K562 (cell line): ENCODE data around the gene STX19. TPM values are rescaled to one million over a fixed set of nuclear protein-coding genes. Genes with fewer than 3 reads are reported as not detected.
A peak's percentile ranks its signal among the peaks of the same experiment; 100 is the strongest.

Experiments
- DPF2 ChIP-seq: fragments of 450-650 bp; IDR thresholded peaks from 2 replicates; pipeline ENCODE4 v1.6.1; 2016
- KLF16 ChIP-seq: IDR thresholded peaks from 2 replicates; pipeline ENCODE4 v1.6.1; 2016; ENCODE audit warnings: antibody characterized with exemption
- MBD1 ChIP-seq: fragments of 250-450 bp; sonication (Bioruptor Pico); IDR thresholded peaks from 2 replicates; pipeline ENCODE4 v1.8.0; 2022; ENCODE audit warnings: inconsistent platforms
- PCBP2 ChIP-seq: fragments of 200-400 bp; formaldehyde crosslinking; IDR thresholded peaks from 2 replicates; pipeline ENCODE4 v1.6.1; 2018; ENCODE audit warnings: low read length, low read depth, mild to moderate bottlenecking, moderate library complexity; ENCODE audit not compliant: poor library complexity, severe bottlenecking
- POLR2A ChIP-seq: fragments of 450-650 bp; conservative IDR thresholded peaks from 2 replicates; pipeline ENCODE4 v1.6.1; 2016
- POLR2B ChIP-seq: fragments of 450-650 bp; IDR thresholded peaks from 2 replicates; pipeline ENCODE4 v1.6.1; 2018; ENCODE audit warnings: low read depth; ENCODE audit not compliant: partially characterized antibody
- PYGO2 ChIP-seq: fragments of 450-650 bp; IDR thresholded peaks from 2 replicates; pipeline ENCODE4 v1.6.1; 2016; ENCODE audit warnings: mild to moderate bottlenecking, missing genetic modification characterization, moderate library complexity, missing compliant biosample characterization
- SIN3B ChIP-seq: fragments of 450-650 bp; IDR thresholded peaks from 2 replicates; pipeline ENCODE4 v1.6.1; 2017; ENCODE audit warnings: low read depth, mild to moderate bottlenecking, moderate library complexity
- SIRT6 ChIP-seq: IDR thresholded peaks from one replicate; pipeline ENCODE4 v1.6.1; 2012; ENCODE audit warnings: low read depth, mild to moderate bottlenecking, control low read depth, inconsistent platforms, low read length, moderate library complexity
- polyA plus RNA-seq, 8 experiments: library from polyadenylated mRNA; depleted of rRNA in 4 of 8; stranded (reverse) in 5 of 8; unstranded in 3 of 8; fragments of >200 nt; fragmentation: Nextera tagmentation in 2 of 8; fragmentation: Illumina TruSeq in 1 of 8; extraction: Ambion mirVana in 2 of 8; extraction: Trizol in 1 of 8; gene quantifications; 2 replicates each; pipeline versions ENCODE4 v1.2.1 to v1.2.3, GENCODE V29; 2011 to 2014; ENCODE audit warnings: inconsistent platforms in 1 of 8, missing spikeins in 1 of 8
- total RNA-seq, 7 experiments: library from RNA; depleted of rRNA in 6 of 7; stranded (reverse); fragments of >200 nt in 6 of 7; fragmentation: Illumina TruSeq in 2 of 7; extraction: Trizol in 2 of 7; gene quantifications; 2 replicates each; pipeline versions ENCODE4 v1.2.1 to v1.2.3, GENCODE V29; 2011 to 2021; ENCODE audit warnings: low replicate concordance in 1 of 7
- TF ChIP-seq, protein P1 (sequence below): fragments of 250-450 bp; sonication (Bioruptor Pico); IDR thresholded peaks from 2 replicates; pipeline ENCODE4 v1.4.0; 2020; ENCODE audit warnings: mild to moderate bottlenecking, moderate library complexity, borderline replicate concordance
- TF ChIP-seq, protein P2 (sequence below): fragments of 450-650 bp; IDR thresholded peaks from 2 replicates; pipeline ENCODE4 v1.6.1; 2016; ENCODE audit warnings: mild to moderate bottlenecking, moderate library complexity

The STX19 gene
- total and polyA plus RNA-seq, 9 of the 15 experiments (the other 6 are each of a cell fraction or from before 2014, with no cell fraction given), result 0.04 TPM; not detected in 8

GRCh38 chr3:94062513-94063404 lies 34.4 kb upstream of the STX19 start, which contains the start of the genes DHFR2 and NSUN3 (continued):
- TF ChIP-seq MBD1 (CRISPR knock-in tag), result no peak
- no peak for TF ChIP-seq PYGO2 (tag)
- TF ChIP-seq SIN3B, result no peak
- TF ChIP-seq, protein P1, sequence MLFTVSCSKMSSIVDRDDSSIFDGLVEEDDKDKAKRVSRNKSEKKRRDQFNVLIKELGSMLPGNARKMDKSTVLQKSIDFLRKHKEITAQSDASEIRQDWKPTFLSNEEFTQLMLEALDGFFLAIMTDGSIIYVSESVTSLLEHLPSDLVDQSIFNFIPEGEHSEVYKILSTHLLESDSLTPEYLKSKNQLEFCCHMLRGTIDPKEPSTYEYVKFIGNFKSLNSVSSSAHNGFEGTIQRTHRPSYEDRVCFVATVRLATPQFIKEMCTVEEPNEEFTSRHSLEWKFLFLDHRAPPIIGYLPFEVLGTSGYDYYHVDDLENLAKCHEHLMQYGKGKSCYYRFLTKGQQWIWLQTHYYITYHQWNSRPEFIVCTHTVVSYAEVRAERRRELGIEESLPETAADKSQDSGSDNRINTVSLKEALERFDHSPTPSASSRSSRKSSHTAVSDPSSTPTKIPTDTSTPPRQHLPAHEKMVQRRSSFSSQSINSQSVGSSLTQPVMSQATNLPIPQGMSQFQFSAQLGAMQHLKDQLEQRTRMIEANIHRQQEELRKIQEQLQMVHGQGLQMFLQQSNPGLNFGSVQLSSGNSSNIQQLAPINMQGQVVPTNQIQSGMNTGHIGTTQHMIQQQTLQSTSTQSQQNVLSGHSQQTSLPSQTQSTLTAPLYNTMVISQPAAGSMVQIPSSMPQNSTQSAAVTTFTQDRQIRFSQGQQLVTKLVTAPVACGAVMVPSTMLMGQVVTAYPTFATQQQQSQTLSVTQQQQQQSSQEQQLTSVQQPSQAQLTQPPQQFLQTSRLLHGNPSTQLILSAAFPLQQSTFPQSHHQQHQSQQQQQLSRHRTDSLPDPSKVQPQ (CRISPR knock-in tag), result no peak
- no peak for TF ChIP-seq PCBP2
- no peak for TF ChIP-seq SIRT6
- TF ChIP-seq, protein P2, sequence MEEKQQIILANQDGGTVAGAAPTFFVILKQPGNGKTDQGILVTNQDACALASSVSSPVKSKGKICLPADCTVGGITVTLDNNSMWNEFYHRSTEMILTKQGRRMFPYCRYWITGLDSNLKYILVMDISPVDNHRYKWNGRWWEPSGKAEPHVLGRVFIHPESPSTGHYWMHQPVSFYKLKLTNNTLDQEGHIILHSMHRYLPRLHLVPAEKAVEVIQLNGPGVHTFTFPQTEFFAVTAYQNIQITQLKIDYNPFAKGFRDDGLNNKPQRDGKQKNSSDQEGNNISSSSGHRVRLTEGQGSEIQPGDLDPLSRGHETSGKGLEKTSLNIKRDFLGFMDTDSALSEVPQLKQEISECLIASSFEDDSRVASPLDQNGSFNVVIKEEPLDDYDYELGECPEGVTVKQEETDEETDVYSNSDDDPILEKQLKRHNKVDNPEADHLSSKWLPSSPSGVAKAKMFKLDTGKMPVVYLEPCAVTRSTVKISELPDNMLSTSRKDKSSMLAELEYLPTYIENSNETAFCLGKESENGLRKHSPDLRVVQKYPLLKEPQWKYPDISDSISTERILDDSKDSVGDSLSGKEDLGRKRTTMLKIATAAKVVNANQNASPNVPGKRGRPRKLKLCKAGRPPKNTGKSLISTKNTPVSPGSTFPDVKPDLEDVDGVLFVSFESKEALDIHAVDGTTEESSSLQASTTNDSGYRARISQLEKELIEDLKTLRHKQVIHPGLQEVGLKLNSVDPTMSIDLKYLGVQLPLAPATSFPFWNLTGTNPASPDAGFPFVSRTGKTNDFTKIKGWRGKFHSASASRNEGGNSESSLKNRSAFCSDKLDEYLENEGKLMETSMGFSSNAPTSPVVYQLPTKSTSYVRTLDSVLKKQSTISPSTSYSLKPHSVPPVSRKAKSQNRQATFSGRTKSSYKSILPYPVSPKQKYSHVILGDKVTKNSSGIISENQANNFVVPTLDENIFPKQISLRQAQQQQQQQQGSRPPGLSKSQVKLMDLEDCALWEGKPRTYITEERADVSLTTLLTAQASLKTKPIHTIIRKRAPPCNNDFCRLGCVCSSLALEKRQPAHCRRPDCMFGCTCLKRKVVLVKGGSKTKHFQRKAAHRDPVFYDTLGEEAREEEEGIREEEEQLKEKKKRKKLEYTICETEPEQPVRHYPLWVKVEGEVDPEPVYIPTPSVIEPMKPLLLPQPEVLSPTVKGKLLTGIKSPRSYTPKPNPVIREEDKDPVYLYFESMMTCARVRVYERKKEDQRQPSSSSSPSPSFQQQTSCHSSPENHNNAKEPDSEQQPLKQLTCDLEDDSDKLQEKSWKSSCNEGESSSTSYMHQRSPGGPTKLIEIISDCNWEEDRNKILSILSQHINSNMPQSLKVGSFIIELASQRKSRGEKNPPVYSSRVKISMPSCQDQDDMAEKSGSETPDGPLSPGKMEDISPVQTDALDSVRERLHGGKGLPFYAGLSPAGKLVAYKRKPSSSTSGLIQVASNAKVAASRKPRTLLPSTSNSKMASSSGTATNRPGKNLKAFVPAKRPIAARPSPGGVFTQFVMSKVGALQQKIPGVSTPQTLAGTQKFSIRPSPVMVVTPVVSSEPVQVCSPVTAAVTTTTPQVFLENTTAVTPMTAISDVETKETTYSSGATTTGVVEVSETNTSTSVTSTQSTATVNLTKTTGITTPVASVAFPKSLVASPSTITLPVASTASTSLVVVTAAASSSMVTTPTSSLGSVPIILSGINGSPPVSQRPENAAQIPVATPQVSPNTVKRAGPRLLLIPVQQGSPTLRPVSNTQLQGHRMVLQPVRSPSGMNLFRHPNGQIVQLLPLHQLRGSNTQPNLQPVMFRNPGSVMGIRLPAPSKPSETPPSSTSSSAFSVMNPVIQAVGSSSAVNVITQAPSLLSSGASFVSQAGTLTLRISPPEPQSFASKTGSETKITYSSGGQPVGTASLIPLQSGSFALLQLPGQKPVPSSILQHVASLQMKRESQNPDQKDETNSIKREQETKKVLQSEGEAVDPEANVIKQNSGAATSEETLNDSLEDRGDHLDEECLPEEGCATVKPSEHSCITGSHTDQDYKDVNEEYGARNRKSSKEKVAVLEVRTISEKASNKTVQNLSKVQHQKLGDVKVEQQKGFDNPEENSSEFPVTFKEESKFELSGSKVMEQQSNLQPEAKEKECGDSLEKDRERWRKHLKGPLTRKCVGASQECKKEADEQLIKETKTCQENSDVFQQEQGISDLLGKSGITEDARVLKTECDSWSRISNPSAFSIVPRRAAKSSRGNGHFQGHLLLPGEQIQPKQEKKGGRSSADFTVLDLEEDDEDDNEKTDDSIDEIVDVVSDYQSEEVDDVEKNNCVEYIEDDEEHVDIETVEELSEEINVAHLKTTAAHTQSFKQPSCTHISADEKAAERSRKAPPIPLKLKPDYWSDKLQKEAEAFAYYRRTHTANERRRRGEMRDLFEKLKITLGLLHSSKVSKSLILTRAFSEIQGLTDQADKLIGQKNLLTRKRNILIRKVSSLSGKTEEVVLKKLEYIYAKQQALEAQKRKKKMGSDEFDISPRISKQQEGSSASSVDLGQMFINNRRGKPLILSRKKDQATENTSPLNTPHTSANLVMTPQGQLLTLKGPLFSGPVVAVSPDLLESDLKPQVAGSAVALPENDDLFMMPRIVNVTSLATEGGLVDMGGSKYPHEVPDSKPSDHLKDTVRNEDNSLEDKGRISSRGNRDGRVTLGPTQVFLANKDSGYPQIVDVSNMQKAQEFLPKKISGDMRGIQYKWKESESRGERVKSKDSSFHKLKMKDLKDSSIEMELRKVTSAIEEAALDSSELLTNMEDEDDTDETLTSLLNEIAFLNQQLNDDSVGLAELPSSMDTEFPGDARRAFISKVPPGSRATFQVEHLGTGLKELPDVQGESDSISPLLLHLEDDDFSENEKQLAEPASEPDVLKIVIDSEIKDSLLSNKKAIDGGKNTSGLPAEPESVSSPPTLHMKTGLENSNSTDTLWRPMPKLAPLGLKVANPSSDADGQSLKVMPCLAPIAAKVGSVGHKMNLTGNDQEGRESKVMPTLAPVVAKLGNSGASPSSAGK, result peak; percentile 52; the same call in 1 of the 2 replicates
- TF ChIP-seq KLF16, result no peak
- TF ChIP-seq POLR2A, result peak; percentile 85
- TF ChIP-seq POLR2B, result peak; percentile 68
- 0 out of 2 replicates have a peak, but pooled peaks have one; percentile 27 for TF ChIP-seq DPF2
